ENCODE results near the gene PCDHA1.
"Not testable (repeated sequence)": the region's sequence is repeated elsewhere in the genome, so short reads cannot be mapped to it uniquely, and the experiment has no call there.

The PCDHA1 gene

DNA sequence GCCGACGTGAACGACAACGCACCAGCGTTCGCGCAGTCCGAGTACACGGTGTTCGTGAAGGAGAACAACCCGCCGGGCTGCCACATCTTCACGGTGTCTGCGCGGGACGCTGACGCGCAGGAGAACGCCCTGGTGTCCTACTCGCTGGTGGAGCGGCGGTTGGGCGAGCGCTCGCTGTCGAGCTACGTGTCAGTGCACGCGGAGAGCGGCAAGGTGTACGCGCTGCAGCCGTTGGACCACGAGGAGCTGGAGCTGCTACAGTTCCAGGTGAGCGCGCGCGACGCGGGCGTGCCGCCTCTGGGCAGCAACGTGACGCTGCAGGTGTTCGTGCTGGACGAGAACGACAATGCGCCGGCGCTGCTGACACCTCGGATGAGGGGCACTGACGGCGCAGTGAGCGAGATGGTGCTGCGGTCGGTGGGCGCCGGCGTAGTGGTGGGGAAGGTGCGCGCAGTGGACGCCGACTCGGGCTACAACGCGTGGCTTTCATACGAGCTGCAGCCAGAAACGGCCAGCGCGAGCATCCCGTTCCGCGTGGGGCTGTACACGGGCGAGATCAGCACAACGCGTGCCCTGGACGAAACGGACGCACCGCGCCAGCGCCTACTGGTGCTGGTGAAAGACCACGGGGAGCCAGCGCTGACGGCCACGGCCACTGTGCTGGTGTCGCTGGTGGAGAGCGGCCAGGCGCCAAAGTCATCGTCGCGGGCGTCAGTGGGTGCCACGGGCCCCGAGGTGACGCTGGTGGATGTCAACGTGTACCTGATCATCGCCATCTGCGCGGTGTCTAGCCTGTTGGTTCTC is 64.1 kb downstream of the PCDHA1 start:
- not testable (repeated sequence) for DNase-seq (ENCODE audit: low read depth, low spot score)

DNA sequence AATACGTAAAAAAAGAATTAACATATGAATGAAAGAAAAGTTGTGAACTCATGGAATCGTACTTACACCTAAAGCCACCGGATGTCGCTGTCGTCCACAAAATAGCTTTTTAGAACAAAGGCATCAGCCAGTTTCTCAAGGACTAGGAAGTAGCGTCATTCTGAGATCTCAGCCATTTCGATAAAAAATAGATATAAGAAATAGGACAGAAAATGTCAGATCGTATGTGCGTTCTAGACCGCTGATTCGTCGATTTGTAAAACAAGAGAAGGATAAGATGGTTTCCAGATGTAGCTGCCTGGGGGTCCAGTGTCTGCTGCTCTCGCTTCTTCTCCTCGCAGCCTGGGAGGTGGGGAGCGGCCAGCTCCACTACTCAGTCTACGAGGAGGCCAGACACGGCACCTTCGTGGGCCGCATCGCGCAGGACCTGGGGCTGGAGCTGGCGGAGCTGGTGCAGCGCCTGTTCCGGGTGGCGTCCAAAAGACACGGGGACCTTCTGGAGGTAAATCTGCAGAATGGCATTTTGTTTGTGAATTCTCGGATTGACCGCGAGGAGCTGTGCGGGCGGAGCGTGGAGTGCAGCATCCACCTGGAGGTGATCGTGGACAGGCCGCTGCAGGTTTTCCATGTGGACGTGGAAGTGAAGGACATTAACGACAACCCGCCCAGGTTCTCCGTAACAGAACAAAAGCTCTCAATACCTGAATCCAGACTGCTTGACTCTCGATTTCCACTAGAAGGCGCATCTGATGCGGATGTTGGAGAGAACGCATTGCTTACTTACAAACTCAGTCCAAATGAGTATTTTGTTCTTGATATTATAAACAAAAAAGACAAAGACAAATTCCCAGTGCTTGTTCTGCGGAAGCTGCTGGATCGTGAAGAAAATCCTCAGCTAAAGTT is 70.1 kb downstream of the PCDHA1 start, which contains the start of gene PCDHA10:
Gene PCDHA10 (plus strand): TSS at position 126 of the 903 bp plus-strand sequence. CDS start 152 bp downstream, at position 278.
- no peak for DNase-seq (ENCODE audit: low read depth, low spot score)

DNA sequence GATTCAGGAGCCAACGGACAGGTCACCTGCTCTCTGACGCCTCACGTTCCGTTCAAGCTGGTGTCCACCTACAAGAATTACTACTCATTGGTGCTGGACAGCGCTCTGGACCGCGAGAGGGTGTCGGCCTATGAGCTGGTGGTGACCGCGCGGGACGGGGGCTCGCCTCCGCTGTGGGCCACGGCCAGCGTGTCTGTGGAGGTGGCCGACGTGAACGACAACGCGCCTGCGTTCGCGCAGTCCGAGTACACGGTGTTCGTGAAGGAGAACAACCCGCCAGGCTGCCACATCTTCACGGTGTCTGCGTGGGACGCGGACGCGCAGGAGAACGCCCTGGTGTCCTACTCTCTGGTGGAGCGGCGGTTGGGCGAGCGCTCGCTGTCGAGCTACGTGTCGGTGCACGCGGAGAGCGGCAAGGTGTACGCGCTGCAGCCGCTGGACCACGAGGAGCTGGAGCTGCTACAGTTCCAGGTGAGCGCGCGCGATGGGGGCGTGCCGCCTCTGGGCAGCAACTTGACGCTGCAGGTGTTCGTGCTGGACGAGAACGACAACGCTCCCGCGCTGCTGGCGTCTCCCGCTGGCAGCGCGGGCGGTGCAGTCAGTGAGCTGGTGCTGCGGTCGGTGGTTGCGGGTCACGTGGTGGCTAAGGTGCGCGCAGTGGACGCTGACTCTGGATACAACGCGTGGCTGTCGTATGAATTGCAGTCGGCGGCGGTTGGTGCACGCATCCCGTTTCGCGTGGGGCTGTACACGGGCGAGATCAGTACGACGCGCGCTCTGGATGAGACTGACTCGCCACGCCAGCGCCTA is 71.4 kb downstream of the PCDHA1 start:
- DNase-seq (ENCODE audit: low read depth, low spot score) = no peak

DNA sequence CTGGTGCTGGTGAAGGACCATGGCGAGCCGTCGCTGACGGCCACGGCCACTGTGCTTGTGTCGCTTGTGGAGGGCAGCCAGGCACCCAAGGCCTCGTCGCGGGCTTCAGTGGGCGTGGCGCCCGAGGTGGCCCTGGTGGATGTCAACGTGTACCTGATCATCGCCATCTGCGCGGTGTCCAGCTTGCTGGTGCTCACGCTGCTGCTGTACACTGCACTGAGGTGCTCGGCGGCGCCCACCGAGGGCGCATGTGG is 72.0 kb downstream of the PCDHA1 start:
- no peak for DNase-seq (ENCODE audit: low read depth, low spot score)

DNA sequence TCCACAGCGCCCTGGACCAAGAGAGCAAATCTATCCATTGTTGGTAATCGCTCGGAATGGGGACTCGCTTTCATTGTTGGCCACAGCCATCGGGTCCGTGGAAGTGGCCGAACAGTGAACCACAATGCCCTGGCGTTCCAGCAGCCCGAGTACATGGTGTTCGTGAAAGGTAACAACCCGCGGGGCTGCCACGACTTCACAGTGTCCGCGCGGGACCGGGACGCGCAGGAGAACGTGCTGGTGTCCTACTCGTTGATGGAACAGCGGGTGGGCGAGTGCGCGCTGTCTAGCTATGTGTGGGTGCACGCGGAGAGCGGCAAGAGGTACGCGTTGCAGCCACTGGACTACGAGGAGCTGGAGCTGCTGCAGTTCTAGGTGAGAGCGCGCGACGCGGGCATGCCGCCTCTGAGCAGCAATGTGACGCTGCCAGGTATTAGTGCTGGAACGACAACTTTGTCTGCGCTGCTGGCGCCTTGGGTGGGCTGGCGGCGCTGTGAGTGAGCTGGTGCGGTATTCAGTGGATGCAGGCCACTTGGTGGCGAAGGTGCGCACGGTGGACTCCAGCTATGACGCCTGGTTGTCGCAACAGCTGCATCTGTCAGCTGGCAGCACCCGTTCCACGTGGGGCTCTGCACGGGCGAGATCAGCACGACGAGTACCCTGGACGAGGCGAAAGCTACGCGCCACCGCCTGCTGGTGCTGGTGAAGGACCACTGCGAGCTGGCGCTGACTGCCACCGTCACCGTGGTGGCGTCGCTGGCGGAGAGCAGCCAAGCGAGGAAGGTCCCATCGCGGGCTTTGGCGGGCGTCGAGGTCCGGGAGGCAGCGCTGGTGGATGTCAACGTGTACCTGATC is 76.7 kb downstream of the PCDHA1 start:
- DNase-seq (ENCODE audit: low read depth, low spot score) = no peak

DNA sequence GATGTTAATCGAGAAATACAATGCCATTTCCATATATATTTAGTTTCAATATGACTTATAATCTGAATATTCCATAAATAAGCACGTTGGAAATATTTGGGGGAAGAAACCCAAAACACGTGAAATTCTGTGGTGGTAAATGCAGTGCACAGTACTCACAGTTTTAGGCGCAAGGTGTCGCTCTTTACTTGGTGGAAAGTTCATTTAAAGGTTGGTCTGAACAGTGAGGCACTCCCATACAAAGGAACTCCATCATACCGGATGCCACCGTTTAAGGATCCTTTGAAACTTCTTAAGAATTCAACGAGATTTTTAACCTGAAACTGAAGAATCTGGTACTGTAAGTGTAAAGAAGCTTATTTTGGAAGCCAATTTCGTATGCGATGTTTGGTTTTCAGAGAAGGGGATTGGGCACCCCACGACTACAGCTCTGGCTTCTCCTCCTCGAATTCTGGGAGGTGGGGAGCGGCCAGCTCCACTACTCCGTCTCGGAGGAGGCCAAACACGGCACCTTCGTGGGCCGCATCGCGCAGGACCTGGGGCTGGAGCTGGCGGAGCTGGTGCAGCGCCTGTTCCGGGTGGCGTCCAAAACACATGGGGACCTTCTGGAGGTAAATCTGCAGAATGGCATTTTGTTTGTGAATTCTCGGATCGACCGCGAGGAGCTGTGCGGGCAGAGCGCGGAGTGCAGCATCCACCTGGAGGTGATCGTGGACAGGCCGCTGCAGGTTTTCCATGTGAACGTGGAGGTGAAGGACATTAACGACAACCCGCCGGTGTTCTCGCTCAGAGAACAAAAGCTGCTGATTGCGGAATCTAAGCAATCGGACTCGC is 83.0 kb downstream of the PCDHA1 start, which contains the start of gene PCDHA11:
Gene PCDHA11 (plus strand): TSS at position 237 of the 834 bp plus-strand sequence. CDS start 147 bp downstream, at position 384.
- DNase-seq (ENCODE audit: low read depth, low spot score) = no peak

DNA sequence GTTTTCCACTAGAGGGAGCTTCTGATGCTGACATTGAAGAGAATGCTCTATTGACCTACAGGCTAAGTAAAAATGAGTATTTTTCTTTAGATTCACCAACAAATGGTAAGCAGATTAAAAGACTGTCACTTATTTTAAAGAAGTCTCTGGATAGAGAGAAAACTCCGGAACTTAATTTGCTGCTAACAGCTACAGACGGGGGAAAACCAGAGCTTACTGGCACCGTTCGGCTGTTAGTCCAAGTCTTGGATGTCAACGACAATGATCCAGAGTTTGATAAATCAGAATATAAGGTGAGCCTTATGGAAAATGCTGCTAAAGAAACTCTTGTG is 83.6 kb downstream of the PCDHA1 start:
- no peak for DNase-seq (ENCODE audit: low read depth, low spot score)

DNA sequence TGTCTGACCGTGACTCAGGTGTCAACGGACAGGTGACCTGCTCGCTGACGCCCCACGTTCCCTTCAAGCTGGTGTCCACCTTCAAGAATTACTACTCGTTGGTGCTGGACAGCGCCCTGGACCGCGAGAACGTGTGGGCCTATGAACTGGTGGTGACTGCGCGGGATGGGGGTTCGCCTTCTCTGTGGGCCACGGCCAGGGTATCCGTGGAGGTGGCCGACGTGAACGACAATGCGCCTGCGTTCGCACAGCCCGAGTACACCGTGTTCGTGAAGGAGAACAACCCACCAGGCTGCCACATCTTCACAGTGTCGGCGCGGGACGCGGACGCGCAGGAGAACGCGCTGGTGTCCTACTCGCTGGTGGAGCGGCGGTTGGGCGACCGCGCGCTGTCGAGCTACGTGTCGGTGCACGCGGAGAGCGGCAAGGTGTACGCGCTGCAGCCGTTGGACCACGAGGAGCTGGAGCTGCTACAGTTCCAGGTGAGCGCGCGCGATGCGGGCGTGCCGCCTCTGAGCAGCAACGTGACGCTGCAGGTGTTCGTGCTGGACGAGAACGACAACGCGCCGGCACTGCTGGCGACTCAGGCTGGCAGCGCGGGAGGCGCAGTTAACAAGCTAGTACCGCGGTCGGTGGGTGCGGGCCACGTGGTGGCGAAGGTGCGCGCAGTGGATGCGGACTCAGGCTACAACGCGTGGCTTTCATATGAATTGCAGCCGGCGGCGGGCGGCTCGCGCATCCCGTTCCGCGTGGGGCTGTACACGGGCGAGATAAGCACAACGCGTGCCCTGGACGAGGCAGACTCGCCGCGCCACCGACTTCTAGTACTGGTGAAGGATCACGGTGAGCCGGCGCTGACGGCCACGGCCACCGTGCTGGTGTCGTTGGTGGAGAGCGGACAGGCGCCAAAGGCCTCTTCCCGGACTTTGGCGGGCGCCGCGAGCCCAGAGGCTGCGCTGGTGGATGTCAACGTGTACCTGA is 84.6 kb downstream of the PCDHA1 start:
- no peak for DNase-seq (ENCODE audit: low read depth, low spot score)

DNA sequence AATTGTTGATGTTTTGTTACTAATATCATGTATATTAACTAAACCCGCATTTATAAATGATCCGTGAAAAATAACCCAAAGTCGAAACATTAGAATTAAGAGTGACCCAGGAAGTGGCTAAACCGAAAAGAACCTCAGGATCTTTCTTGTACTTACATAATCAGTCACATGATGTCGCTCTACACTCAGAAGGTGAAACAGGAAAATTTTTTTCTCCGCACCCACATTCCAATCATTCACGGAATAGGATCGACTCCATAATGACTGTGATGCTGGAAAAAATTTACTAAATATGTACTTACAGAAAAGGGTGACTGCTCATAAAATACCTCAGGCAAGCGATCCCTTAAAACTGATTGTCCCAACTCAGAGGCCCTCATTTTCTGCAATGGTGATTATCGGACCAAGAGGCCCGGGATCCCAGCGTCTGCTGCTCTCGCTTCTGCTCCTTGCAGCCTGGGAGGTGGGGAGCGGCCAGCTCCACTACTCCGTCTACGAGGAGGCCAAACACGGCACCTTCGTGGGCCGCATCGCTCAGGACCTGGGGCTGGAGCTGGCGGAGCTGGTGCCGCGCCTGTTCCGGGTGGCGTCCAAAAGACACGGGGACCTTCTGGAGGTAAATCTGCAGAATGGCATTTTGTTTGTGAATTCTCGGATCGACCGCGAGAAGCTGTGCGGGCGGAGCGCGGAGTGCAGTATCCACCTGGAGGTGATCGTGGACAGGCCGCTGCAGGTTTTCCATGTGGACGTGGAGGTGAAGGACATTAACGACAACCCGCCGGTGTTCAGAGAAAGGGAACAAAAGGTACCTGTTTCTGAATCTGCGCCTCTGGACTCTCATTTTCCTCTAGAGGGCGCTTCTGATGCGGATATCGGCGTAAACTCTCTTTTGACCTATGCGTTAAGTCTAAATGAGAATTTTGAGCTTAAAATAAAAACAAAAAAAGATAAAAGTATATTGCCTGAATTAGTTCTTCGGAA is 89.4 kb downstream of the PCDHA1 start, which contains the start of gene PCDHA12:
Gene PCDHA12 (plus strand): TSS at position 224 of the 981 bp plus-strand sequence. CDS start 165 bp downstream, at position 389.
- no peak for DNase-seq (ENCODE audit: low read depth, low spot score)

DNA sequence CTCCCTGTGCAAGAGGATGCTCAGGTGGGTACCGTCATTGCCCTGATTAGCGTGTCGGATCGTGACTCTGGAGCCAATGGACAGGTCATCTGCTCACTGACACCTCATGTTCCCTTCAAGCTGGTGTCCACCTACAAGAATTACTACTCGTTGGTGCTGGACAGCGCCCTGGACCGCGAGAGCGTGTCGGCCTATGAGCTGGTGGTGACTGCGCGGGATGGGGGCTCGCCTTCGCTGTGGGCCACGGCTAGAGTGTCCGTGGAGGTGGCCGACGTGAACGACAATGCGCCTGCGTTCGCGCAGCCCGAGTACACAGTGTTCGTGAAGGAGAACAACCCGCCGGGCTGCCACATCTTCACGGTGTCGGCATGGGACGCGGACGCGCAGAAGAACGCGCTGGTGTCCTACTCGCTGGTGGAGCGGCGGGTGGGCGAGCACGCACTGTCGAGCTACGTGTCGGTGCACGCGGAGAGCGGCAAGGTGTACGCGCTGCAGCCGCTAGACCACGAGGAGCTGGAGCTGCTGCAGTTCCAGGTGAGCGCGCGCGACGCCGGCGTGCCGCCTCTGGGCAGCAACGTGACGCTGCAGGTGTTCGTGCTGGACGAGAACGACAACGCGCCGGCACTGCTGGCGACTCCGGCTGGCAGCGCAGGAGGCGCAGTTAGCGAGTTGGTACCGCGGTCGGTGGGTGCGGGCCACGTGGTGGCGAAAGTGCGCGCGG is 90.8 kb downstream of the PCDHA1 start:
- not testable (repeated sequence) for DNase-seq (ENCODE audit: low read depth, low spot score)

DNA sequence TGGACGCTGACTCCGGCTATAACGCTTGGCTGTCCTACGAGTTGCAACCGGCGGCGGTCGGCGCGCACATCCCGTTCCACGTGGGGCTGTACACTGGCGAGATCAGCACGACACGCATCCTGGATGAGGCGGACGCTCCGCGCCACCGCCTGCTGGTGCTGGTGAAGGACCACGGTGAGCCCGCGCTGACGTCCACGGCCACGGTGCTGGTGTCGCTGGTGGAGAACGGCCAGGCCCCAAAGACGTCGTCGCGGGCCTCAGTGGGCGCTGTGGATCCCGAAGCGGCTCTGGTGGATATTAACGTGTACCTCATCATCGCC is 91.3 kb downstream of the PCDHA1 start:
- no peak for DNase-seq (ENCODE audit: low read depth, low spot score)

DNA sequence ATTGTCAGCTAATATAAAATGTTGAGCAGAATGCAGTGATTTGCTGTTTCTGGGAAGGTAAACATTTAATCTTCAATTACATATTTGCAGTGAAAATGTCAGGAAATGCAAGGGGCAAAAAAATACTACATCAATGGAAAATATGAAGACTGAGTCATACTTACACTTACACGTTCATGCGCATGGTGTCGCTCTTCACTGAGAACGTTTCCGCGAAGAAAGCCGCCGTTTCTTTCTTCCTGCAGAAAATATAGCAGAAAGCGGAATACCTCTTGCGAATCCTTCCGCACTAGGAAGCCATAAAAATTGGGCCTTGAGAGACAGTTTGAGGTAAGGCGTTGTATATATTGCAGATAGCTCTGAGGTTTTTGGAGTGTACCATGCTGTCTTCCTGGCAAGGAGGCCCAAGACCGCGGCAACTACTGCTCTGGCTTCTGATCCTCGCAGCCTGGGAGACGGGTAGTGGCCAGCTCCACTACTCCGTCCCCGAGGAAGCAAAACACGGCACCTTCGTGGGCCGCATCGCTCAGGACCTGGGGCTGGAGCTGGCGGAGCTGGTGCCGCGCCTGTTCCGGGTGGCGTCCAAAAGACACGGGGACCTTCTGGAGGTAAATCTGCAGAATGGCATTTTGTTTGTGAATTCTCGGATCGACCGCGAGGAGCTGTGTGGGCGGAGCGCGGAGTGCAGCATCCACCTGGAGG is 96.1 kb downstream of the PCDHA1 start, which contains the start of gene PCDHA13:
Gene PCDHA13 (plus strand): TSS at position 236 of the 702 bp plus-strand sequence. CDS start 145 bp downstream, at position 381.
- DNase-seq (ENCODE audit: low read depth, low spot score) = no peak

DNA sequence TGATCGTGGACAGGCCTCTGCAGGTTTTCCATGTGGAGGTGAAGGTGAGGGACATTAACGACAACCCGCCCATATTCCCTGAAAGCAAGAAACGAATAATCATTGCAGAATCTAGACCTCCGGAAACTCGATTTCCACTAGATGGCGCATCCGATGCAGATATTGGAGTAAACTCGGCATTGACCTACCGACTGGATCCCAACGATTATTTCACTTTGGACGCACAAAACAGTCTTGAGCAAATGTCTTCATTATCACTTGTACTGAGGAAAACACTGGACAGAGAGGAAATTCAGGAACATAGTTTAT is 96.6 kb downstream of the PCDHA1 start:
- DNase-seq (ENCODE audit: low read depth, low spot score) = no peak

DNA sequence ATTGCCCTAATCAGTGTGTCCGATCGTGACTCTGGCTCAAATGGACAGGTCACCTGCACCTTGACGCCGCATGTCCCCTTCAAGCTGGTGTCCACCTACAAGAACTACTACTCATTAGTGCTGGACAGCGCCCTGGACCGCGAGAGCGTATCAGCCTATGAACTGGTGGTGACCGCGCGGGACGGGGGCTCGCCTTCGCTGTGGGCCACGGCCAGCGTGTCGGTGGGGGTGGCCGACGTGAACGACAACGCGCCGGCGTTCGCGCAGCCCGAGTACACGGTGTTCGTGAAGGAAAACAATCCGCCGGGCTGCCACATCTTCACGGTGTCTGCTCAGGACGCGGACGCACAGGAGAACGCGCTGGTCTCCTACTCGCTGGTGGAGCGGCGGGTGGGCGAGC is 97.4 kb downstream of the PCDHA1 start:
- DNase-seq (ENCODE audit: low read depth, low spot score) = no peak

DNA sequence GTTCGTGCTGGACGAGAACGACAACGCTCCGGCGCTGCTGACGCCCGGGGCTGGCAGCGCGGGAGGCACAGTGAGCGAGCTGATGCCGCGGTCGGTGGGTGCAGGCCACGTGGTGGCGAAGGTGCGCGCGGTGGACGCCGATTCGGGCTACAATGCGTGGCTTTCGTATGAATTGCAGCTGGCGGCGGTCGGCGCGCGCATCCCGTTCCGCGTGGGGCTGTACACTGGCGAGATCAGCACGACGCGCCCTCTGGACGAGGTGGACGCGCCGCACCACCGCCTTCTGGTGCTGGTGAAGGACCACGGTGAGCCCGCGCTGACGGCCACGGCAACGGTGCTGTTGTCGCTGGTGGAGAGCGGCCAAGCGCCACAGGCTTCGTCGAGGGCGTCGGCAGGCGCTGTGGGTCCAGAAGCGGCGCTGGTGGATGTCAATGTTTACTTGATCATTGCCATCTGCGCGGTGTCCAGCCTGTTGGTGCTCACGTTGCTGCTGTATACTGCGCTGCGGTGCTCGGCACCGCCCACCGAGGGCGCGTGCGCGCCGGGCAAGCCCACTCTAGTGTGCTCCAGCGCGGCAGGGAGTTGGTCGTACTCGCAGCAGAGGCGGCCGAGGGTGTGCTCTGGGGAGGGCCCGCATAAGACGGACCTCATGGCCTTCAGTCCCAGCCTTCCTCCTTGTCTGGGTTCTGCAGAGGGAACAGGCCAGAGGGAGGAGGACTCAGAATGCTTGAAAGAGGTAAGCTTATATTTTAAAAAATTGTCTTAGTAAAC is 98.2 kb downstream of the PCDHA1 start:
- DNase-seq (ENCODE audit: low read depth, low spot score) = no peak

DNA sequence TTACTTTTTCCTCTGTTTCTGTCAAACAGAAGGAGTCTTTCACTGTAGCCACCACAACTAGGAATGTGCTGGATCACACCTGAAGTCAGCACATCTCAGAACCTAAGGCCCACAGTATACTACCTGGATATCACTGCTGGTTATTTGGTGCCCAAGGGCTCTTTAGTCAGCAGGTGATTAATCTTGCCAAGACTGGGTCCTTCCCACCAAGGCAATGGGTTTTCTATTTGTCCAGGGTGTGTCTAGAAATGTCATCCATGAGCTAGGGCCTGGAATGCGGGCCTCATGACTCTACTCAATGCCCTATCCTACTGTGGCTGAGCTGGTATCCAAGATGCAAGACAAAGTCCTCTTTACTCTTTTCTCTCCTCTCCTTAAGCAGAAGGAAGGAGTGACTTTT is 130.4 kb downstream of the PCDHA1 start:
- DNase-seq (ENCODE audit: low read depth, low spot score) = no peak
